Transverse colon (tissue), 4 donors: Measurements from ENCODE around the gene SRGAP1. TPM values are rescaled to one million over a fixed set of nuclear protein-coding genes. Genes with fewer than 3 reads are reported as not detected.

Source experiments
- DNase-seq: peaks from one replicate; pipeline ENCODE4 v3.0.0-alpha.2; 2019
- H3K27ac ChIP-seq, 4 donors: fragments of 200-600 bp; sonication (generic); 2 replicates each; pipeline ENCODE4 v1.5.1; 2016 to 2018; ENCODE audit warnings: inconsistent platforms in 4 of 4
- H3K27me3 ChIP-seq: fragments of 200-600 bp; sonication (generic); 2 replicates; pipeline ENCODE4 v1.5.1; 2017; ENCODE audit warnings: inconsistent platforms
- H3K36me3 ChIP-seq, 4 donors: fragments of 200-600 bp; sonication (generic); 2 replicates each; pipeline ENCODE4 v1.5.1; 2017 to 2019; ENCODE audit warnings: inconsistent platforms in 4 of 4
- H3K4me1 ChIP-seq, 4 donors: fragments of 200-600 bp; sonication (generic); 2 replicates each; pipeline ENCODE4 v1.5.1; 2017 to 2020; ENCODE audit warnings: inconsistent platforms in 4 of 4
- H3K4me3 ChIP-seq, 4 donors: fragments of 200-600 bp; sonication (generic); 1 replicate in 1 of 4; 2 replicates in 3 of 4; pipeline versions ENCODE4 v1.5.1 to v1.6.1; 2017 to 2019; ENCODE audit warnings: inconsistent platforms in 4 of 4
- H3K9me3 ChIP-seq, 2 donors: fragments of 200-600 bp; sonication (generic); 2 replicates each; pipeline ENCODE4 v1.5.1; 2017 to 2019; ENCODE audit warnings: inconsistent platforms in 2 of 2
- EP300 ChIP-seq: sonication (generic); formaldehyde crosslinking; IDR thresholded peaks from one replicate; pipeline ENCODE4 v1.6.1; 2017; ENCODE audit warnings: antibody characterized with exemption, low read depth
- POLR2A ChIP-seq: fragments of 450-650 bp; IDR thresholded peaks from one replicate; pipeline ENCODE4 v1.6.1; 2016; ENCODE audit warnings: antibody characterized with exemption, mild to moderate bottlenecking, moderate library complexity
- POLR2AphosphoS5 ChIP-seq, 3 donors: sonication (generic); formaldehyde crosslinking; IDR thresholded peaks; one replicate each; pipeline ENCODE4 v1.6.1; 2016; ENCODE audit warnings: antibody characterized with exemption in 3 of 3
- WGBS, 2 donors: methylation state at CpG; one replicate each; pipeline ENCODE4 v1.1.5; 2018; ENCODE audit warnings: low coverage in 1 of 2; 5-methylcytosine and 5-hydroxymethylcytosine counted together
- in situ Hi-C, 4 donors: fragments of 200-750 bp; cut with MboI; loops; one replicate each; pipeline versions ENCODE4 v1.15.0 to v1.15.1; 2017; ENCODE audit warnings: low sequenced_read_pairs in 3 of 4, low pct_ligation_motif_present in 1 of 4, low pct_unique_long_range_greater_than_20kb in 1 of 4
- intact Hi-C: fragments of 100-400 bp; cut with DNase I; formaldehyde crosslinking; loops from one replicate; pipeline ENCODE4 v1.15.1; 2023; ENCODE audit warnings: low total_unique reads
- total RNA-seq, 4 donors: library from RNA; depleted of rRNA; stranded (reverse); fragments of >200 nt; gene quantifications; one replicate each; pipeline ENCODE4 v1.1.0, GENCODE V29; 2016
- TF ChIP-seq, protein P1 (sequence below), 5 experiments: fragments of 200-600 bp in 3 of 5; fragments of 450-650 bp in 2 of 5; sonication (generic) in 3 of 5; IDR thresholded peaks; 1 replicate in 2 of 5; 2 replicates in 3 of 5; pipeline ENCODE4 v1.5.1; 2016 to 2017; ENCODE audit warnings: antibody characterized with exemption in 5 of 5, inconsistent platforms in 3 of 5, mild to moderate bottlenecking in 2 of 5, moderate library complexity in 1 of 5

Gene SRGAP1
- total RNA-seq, 4 donors from 2014 or later = 16.0 to 720 (median 51.4) TPM

- WGBS, 2 donors = 75 to 84% methylated on average over 1 of the region's 1 CpG
- H3K9me3 ChIP-seq = no peaks in the 10 kb centered on the region
- no peak overlapping the region for H3K27ac ChIP-seq
- in situ Hi-C loops (no loop called here), intact Hi-C loops (no loop called here)
- no peaks in the 10 kb centered on the region for H3K27me3 ChIP-seq
- no peak for DNase-seq
- peaks cover 0 to 8% (median 0%) of the 10 kb centered on the region in 4 donors for H3K4me1 ChIP-seq
- TF ChIP-seq, protein P1, sequence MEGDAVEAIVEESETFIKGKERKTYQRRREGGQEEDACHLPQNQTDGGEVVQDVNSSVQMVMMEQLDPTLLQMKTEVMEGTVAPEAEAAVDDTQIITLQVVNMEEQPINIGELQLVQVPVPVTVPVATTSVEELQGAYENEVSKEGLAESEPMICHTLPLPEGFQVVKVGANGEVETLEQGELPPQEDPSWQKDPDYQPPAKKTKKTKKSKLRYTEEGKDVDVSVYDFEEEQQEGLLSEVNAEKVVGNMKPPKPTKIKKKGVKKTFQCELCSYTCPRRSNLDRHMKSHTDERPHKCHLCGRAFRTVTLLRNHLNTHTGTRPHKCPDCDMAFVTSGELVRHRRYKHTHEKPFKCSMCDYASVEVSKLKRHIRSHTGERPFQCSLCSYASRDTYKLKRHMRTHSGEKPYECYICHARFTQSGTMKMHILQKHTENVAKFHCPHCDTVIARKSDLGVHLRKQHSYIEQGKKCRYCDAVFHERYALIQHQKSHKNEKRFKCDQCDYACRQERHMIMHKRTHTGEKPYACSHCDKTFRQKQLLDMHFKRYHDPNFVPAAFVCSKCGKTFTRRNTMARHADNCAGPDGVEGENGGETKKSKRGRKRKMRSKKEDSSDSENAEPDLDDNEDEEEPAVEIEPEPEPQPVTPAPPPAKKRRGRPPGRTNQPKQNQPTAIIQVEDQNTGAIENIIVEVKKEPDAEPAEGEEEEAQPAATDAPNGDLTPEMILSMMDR (IDR thresholded peaks at IDR 0.05) = no peak
- TF ChIP-seq POLR2AphosphoS5 (IDR thresholded peaks at IDR 0.05) (no peak), POLR2A (no peak), EP300 (no peak)
- no peak overlapping the region for H3K4me3 ChIP-seq
- H3K36me3 ChIP-seq = no peaks in the 10 kb centered on the region
Measured at GRCh38 chr12:64056741-64057140, 212.2 kb downstream of the SRGAP1 start.

- Histone ChIP-seq H3K4me3 (no peak overlapping the region), H3K27ac (no peak overlapping the region), H3K36me3 (no peaks in the 10 kb centered on the region), H3K9me3 (no peaks in the 10 kb centered on the region), H3K27me3 (no peaks in the 10 kb centered on the region), H3K4me1 (peaks cover 0 to 8% (median 0%) of the 10 kb centered on the region in 4 donors)
- TF ChIP-seq POLR2AphosphoS5 (IDR thresholded peaks at IDR 0.05) (no peak), EP300 (no peak), POLR2A (no peak)
- TF ChIP-seq, protein P1 (IDR thresholded peaks at IDR 0.05) = no peak
- intact Hi-C loops = no loop called here
- 79 to 89% methylated on average over 3 of the region's 3 CpGs for WGBS, 2 donors
- in situ Hi-C loops = no loop called here
- no peak for DNase-seq
Measured at GRCh38 chr12:64057706-64058105, 213.2 kb downstream of the SRGAP1 start.

GRCh38 chr12:64058541-64059265 lies 214.2 kb downstream of the SRGAP1 start:
- no peak overlapping the region for H3K27ac ChIP-seq
- WGBS, 2 donors = 83 to 100% methylated on average over 1 to 3 of the region's 3 CpGs
- DNase-seq = no peak
- TF ChIP-seq, protein P1 (IDR thresholded peaks at IDR 0.05) = no peak
- no peak for TF ChIP-seq POLR2AphosphoS5 (IDR thresholded peaks at IDR 0.05)
- TF ChIP-seq EP300 = no peak
- TF ChIP-seq POLR2A = no peak
- H3K9me3 ChIP-seq = no peaks in the 10 kb centered on the region
- intact Hi-C loops = no loop called here
- in situ Hi-C loops = no loop called here
- no peaks in the 10 kb centered on the region for H3K27me3 ChIP-seq
- no peak overlapping the region for H3K4me3 ChIP-seq
- H3K4me1 ChIP-seq = peaks cover 0 to 5% (median 0%) of the 10 kb centered on the region in 4 donors
- no peaks in the 10 kb centered on the region for H3K36me3 ChIP-seq

DNA sequence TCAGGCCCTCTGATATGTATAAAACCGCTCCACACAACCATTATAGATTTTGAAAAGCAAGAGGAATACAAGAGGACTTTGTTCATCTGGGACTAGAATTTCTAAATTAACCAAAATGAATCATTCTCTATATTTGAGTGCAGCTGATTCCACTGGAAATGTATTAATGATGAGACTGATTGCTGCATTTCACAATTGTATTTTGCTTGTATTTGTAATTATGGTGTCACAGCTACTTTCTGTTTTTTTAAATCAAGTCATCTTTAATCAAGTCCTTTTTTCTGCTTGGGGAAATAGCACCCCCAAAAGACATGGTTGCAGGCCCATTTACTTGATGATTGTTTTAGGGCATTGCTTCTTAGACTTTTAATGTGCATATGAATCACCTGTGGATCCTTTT lies 215.2 kb downstream of the SRGAP1 start:
- intact Hi-C loops = no loop called here
- H3K4me1 ChIP-seq = no peaks in the 10 kb centered on the region
- no peaks in the 10 kb centered on the region for H3K27me3 ChIP-seq
- in situ Hi-C loops = no loop called here
- H3K36me3 ChIP-seq = no peaks in the 10 kb centered on the region
- H3K4me3 ChIP-seq = no peak overlapping the region
- no peak for TF ChIP-seq EP300
- TF ChIP-seq, protein P1 (IDR thresholded peaks at IDR 0.05) = no peak
- no peak for TF ChIP-seq POLR2A
- H3K27ac ChIP-seq = no peak overlapping the region
- 76 to 90% methylated on average over 1 of the region's 1 CpG for WGBS, 2 donors
- DNase-seq = no peak
- no peaks in the 10 kb centered on the region for H3K9me3 ChIP-seq
